ENCODE results near the gene B4GALT4. TPM values are rescaled to one million over a fixed set of nuclear protein-coding genes. Genes with fewer than 3 reads are reported as not detected.
"Not testable (repeated sequence)": the region's sequence is repeated elsewhere in the genome, so short reads cannot be mapped to it uniquely, and the experiment has no call there.

Gene B4GALT4
- total RNA-seq, 1 donor from 2014 or later = 18.2 TPM

- DNase-seq (ENCODE audit: low read depth) = no peak
These were observed 35.0 kb downstream of the B4GALT4 start for GRCh38 chr3:119205685-119206084.

GRCh38 chr3:119205209-119205608 is 35.5 kb downstream of the B4GALT4 start:
- DNase-seq (ENCODE audit: low read depth) = no peak

GRCh38 chr3:119195911-119196310 is 44.8 kb downstream of the B4GALT4 start:
- DNase-seq (ENCODE audit: low read depth) = no peak

GRCh38 chr3:119195151-119195476 is 45.6 kb downstream of the B4GALT4 start:
- DNase-seq (ENCODE audit: low read depth) = no peak

- DNase-seq (ENCODE audit: low read depth) = no peak
These were observed 46.2 kb downstream of the B4GALT4 start for GRCh38 chr3:119194237-119195150.

- no peak for DNase-seq (ENCODE audit: low read depth)
These were observed 48.9 kb downstream of the B4GALT4 start for GRCh38 chr3:119191800-119192199.

- no peak for DNase-seq (ENCODE audit: low read depth)
These were observed 53.4 kb downstream of the B4GALT4 start for GRCh38 chr3:119187266-119187665.

- no peak for DNase-seq (ENCODE audit: low read depth)
These were observed 55.7 kb downstream of the B4GALT4 start for GRCh38 chr3:119184796-119185570.

GRCh38 chr3:119184111-119184510 is 56.6 kb downstream of the B4GALT4 start:
- DNase-seq (ENCODE audit: low read depth) = no peak

GRCh38 chr3:119181765-119182164 is 58.9 kb downstream of the B4GALT4 start:
- DNase-seq (ENCODE audit: low read depth) = no peak

GRCh38 chr3:119177321-119177720 is 63.4 kb downstream of the B4GALT4 start:
- DNase-seq (ENCODE audit: low read depth) = no peak

GRCh38 chr3:119176778-119177177 is 63.9 kb downstream of the B4GALT4 start:
- no peak for DNase-seq (ENCODE audit: low read depth)

GRCh38 chr3:119175872-119176756 is 64.6 kb downstream of the B4GALT4 start:
- no peak for DNase-seq (ENCODE audit: low read depth)

GRCh38 chr3:119173325-119173724 is 67.4 kb downstream of the B4GALT4 start, which contains the start of gene UPK1B:
TSS of gene UPK1B (plus strand) at chr3:119173598. CDS start at chr3:119186742, 13,144 bp downstream.
- no peak for DNase-seq (ENCODE audit: low read depth)

GRCh38 chr3:119170821-119171220 is 69.9 kb downstream of the B4GALT4 start:
- DNase-seq (ENCODE audit: low read depth) = no peak

GRCh38 chr3:119164745-119165144 is 75.9 kb downstream of the B4GALT4 start:
- not testable (repeated sequence) for DNase-seq (ENCODE audit: low read depth)

Other genes with a start within 250 kb of the B4GALT4 start
- gene IGSF11, start 206.0 kb downstream of the B4GALT4 start, total RNA-seq = 0.10 and 0.27 TPM in 2 replicates
- not detected in 2 replicates for gene TEX55, start 94.7 kb downstream of the B4GALT4 start, total RNA-seq
- gene UPK1B, start 67.3 kb downstream of the B4GALT4 start, total RNA-seq = not detected in 2 replicates
- 4.2 and 4.5 TPM in 2 replicates for gene ARHGAP31, start 53.5 kb upstream of the B4GALT4 start, total RNA-seq
- 29.2 and 54.1 TPM in 2 replicates for gene TMEM39A, start 222.7 kb upstream of the B4GALT4 start, total RNA-seq
- gene POGLUT1, start 228.1 kb upstream of the B4GALT4 start, total RNA-seq = 20.7 and 21.0 TPM in 2 replicates